ENCODE results near the gene EMC7. TPM values are rescaled to one million over a fixed set of nuclear protein-coding genes. Genes with fewer than 3 reads are reported as not detected.

Gene EMC7
- total RNA-seq, 1 experiment from 2014 or later, result 55.6 TPM

DNA sequence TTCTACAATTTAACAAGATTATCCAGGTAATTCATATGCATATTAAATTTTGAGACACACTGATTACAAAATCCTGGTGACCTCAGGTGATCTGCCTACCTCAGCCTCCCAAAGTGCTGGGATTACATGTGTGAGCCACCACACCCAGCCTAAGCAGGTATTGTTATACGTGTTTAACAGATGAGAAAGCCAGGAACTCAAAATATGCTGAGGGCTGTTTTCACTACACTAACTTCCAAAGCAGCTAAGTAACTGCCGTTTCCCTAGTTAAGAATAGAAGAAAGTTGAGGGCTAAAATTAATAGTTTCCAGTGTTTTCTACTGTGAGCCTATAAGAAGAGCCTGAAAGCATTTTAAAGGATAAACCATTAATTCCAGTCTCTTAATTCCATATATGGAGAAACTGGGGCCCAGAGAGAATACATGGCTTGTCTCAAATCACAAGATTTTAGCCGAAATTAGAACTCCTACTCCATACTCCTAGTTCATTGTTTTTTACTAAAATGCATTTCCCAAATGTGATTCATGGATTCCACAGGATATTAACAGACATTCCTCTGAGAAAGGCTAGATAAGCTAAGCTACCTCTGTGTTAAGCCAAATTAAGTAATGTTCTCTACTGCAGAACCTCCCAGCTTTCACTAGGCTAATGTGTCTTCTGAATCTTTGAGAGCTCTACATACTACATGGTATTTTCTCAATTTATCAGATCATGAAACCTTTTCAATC, 45.6 kb downstream of the EMC7 start:
- Histone ChIP-seq H3K23me2 (ENCODE audit: insufficient read length, low read depth, low read length, poor library complexity, severe bottlenecking) (no peaks in the 10 kb centered on the region), H3K23ac (ENCODE audit: insufficient read length, low read depth, low read length) (no peak overlapping the region), H3T11ph (ENCODE audit: low read length) (no peak overlapping the region), H2BK5ac (ENCODE audit: insufficient read length, low read length) (no peak overlapping the region), H3K18ac (ENCODE audit: insufficient read length, low read depth, low read length) (no peak overlapping the region), H3K4ac (ENCODE audit: low read depth, low read length) (no peak overlapping the region), H2AFZ (ENCODE audit: low read length) (no peak overlapping the region), H2BK120ac (ENCODE audit: low read depth, low read length, poor library complexity, severe bottlenecking) (no peak overlapping the region), H2BK12ac (ENCODE audit: insufficient read length, low read depth, low read length) (no peak overlapping the region), H3K56ac (ENCODE audit: insufficient read length, low read depth, low read length) (no peak overlapping the region), H4K8ac (replicated peaks; ENCODE audit: insufficient read length, low read depth, low read length) (no peak overlapping the region), H3K14ac (ENCODE audit: insufficient read depth, low read length) (no peak overlapping the region), H3K9me3 (ENCODE audit: control insufficient read depth, low read depth, low read length) (no peaks in the 10 kb centered on the region), H4K20me1 (ENCODE audit: control insufficient read depth, insufficient read depth, insufficient read length) (no peaks in the 10 kb centered on the region), H3K27me3 (ENCODE audit: insufficient read depth, low read length) (no peaks in the 10 kb centered on the region), H3K79me1 (ENCODE audit: insufficient read depth, low read depth, low read length, poor library complexity, severe bottlenecking) (no peaks in the 10 kb centered on the region), H2BK15ac (ENCODE audit: low read depth, low read length) (no peak overlapping the region), H2AK5ac (ENCODE audit: insufficient read length, low read length) (no peak overlapping the region), H4K91ac (ENCODE audit: insufficient read length, low read depth, low read length) (no peak overlapping the region), H4K5ac (ENCODE audit: insufficient read length, low read depth, low read length) (no peak overlapping the region), H3K4me2 (ENCODE audit: insufficient read depth, insufficient read length, low read length) (no peak overlapping the region), H3K27ac (ENCODE audit: insufficient read length, low read depth, low read length) (no peak overlapping the region), H3K4me1 (ENCODE audit: insufficient read depth, low read length) (no peaks in the 10 kb centered on the region), H2BK20ac (ENCODE audit: low read depth, low read length, poor library complexity, severe bottlenecking) (no peak overlapping the region), H3K79me2 (ENCODE audit: insufficient read depth, low read length) (no peaks in the 10 kb centered on the region), H3K9ac (ENCODE audit: extremely low read depth, insufficient read length, low read length) (no peak overlapping the region)
- Mint-ChIP-seq H3K27me3 (ENCODE audit: low read depth) (peaks cover 6% of the 10 kb centered on the region; the same call in 1 of the 2 replicates), H3K36me3 (ENCODE audit: insufficient read depth in 1 of 3, low read depth in 3 of 3) (peaks cover 0 to 5% (median 1%) of the 10 kb centered on the region in 3 experiments; a peak in 2 of 7 replicates), H3K9me3 (peaks cover 11 to 14% of the 10 kb centered on the region in 2 experiments), H3K27ac (no peak overlapping the region), H3K4me3 (no peak overlapping the region), H3K4me1 (no peaks in the 10 kb centered on the region)
- no CpG with 5 or more reads among the region's 3 CpGs for WGBS (ENCODE audit: extremely low coverage, insufficient read length, low lambda C conversion rate)
- DNase-seq, result no peak
- TF ChIP-seq, protein P1, sequence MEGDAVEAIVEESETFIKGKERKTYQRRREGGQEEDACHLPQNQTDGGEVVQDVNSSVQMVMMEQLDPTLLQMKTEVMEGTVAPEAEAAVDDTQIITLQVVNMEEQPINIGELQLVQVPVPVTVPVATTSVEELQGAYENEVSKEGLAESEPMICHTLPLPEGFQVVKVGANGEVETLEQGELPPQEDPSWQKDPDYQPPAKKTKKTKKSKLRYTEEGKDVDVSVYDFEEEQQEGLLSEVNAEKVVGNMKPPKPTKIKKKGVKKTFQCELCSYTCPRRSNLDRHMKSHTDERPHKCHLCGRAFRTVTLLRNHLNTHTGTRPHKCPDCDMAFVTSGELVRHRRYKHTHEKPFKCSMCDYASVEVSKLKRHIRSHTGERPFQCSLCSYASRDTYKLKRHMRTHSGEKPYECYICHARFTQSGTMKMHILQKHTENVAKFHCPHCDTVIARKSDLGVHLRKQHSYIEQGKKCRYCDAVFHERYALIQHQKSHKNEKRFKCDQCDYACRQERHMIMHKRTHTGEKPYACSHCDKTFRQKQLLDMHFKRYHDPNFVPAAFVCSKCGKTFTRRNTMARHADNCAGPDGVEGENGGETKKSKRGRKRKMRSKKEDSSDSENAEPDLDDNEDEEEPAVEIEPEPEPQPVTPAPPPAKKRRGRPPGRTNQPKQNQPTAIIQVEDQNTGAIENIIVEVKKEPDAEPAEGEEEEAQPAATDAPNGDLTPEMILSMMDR (conservative IDR thresholded peaks at IDR 0.05), result no peak

Data from H9 (cell line).